IPS-NIHi7 (cell line): ENCODE measurements around the gene TTLL5.

Experiments
- DNase-seq: peaks from one replicate; pipeline ENCODE4 v3.0.0; 2012; ENCODE audit warnings: mixed read lengths; ENCODE audit errors: extremely low spot score

TTLL5 gene

DNA sequence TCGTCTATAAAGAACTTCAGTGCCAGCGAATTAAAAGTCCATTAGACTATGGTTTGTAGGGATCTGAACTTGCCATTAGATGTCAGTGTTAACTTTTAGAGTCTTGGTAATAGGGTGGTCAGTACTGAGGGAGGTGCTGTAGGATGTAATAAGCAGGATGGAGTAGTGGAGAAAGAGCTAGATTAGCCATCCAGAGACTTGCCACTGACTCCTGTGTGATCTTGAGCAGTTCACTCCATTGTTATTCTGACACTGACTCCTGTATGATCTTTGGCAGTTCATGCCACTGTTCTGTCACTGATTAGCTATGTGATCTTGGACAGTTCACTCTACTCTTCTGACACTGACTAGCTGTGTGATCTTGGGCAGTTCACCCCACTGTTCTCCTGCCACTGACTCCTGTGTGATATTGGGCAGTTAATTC is 133.6 kb downstream of the TTLL5 start:
- DNase-seq = no peak

DNA sequence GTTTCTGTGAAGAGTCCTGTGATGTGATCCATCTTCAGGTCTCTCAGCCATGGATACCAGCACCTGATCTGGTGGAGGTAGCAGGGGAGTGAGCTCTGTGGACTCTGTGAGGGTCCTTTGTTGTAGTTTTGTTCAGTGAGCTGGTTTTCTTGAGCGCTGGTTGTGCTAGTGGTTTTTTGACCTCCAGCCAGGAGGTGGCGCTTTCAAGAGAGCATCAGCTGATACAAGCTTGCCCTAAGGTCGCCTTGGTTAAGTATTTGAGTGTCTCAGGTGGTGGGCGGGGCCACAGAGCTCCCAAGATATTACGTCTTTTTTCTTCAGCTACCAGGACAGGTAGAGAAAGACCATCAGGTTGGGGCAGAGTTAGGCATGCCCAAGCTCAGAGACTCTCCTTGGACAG is 139.7 kb downstream of the TTLL5 start:
- DNase-seq = no peak

DNA sequence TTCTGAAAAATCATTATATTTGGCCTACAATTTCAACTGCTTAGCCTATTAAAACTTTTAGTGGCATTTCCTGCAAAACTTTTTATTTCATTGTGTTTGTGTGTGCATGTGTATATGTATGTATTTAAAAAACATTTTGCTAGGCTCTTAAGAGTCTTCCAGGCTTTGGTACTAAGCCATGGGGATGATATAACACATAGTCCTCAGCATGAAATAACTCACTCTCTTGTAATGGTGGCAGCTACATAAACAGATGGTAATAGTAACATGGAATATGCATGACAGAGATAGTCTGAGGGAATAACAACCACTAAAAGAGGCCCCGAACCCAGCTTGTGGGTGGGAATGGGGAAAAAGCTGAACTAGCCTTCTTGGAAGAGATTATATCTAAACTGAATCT is 141.4 kb downstream of the TTLL5 start:
- no peak for DNase-seq

DNA sequence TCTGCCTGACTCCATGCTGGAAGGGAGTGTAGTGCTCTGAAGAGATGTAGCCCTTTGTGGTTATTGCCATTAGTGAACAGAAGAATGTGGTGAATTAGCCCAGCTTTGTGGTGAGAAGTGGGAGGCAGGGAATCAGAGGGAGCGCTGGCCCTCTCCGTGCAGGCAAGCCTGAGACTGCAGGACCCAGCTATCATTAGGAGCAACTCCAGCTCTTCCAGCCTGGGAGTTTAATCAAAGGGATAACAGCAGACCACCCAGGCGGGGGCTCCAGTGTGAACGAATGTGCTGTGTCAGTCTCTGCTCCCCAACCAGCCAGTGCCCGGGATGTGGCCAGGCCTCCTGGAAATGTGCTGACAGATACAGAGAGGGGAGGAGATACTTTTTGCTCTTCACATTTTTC is 142.7 kb downstream of the TTLL5 start:
- DNase-seq = peak; percentile 21

DNA sequence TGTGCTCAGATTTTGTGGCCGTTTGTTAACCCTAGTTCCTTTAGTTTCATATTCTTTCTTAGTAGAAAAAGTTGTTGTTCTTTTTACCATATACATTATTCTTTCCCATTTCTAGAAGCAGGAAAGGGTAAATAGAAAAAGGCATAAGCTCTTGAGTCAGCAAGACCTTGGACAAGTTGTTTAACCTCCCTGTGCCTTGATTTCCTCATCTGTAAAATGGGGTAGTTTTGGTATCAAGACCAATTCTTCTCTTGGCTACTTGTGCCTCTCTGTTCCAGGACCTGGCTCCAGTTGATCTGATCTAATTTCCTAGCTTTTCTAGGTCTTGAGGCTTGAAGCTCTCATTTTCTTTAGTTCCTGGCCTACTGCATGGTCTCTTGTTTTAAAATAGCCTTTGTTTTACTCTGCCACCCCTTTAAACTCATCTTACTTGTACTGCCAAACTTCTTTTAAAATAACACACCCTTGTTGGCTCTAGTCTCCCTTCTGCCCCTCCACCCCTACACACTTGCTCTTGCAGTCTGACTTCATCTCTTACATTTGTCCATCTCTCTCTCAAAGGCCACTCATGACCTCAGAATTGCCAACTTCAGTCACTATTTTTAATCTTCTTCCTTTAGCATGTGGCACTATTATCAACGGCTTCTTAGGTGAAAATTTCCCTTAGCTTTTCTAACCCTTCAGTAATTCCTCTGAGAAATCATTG is 143.7 kb downstream of the TTLL5 start:
- DNase-seq = no peak

DNA sequence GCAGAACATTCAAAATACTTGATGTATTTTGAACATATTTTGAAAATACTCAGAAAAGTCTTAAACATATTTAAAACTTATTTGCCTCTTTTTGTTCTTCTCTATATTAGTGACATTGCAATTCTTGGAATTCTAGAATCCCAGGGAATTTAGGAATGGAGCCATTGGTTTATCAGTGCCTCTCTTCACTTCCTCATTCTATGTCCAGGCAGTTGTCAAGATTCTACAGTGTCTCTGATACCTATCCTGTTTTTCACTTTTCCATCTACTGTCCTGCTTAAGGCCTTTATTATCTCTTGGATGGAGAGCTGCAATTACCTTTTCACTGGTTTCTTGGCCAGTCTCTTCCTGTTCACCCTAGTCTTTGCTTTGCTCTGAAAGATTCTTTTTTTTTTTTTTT is 144.6 kb downstream of the TTLL5 start:
- no peak for DNase-seq

DNA sequence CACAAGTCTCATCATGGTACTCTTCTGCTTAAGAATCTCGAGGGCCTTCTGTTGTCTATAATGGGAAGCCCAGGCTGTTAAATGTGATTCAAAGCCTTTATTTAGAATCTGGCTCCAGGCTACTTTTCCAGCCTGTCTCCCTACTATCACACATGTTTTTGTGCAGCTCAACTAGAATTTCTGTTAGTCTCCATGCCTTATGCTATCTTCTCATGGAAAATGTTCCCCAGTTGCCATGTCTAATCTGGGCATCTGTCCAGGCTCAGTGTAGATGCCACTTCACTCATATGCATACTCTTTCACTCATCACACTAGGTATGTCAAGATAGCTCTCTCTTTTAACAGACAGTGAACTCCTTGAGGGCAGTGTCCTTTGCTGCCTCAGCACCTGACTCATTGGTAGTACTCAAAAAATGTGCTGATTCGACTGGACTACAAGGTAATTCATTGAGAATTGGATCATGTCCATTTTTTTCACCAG is 145.3 kb downstream of the TTLL5 start:
- no peak for DNase-seq

DNA sequence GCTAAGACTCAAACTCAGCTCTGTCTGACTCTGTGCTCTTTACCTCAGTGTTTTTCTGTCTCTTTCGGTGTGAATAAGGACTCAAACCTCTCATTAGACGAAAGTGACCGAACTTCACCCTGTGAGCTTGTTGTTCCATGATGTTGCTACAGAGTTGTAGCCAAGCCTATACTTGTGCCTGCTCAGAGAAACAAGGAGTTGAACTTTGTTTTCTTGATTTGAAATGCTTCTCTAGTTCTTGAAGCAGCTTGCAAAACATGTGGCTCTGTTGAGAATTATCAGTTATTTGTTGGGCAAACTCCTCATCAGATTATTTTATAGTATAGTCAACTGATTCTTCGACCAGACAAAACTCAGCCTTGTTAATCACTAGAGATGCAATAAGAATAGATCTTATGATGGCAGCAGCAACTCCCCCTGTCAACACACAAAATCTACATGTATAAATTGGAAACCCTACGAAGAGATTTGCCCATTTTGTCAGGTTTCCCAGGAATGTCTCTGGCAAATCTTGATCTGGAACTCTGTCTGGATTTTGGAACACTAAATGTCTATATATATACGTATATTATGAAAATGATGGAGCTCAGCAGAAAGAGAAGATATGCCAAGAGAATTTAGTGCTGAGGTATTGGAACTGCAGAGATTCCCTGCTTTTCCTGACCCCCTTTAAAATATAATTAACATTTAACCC is 146.8 kb downstream of the TTLL5 start:
- DNase-seq = no peak

DNA sequence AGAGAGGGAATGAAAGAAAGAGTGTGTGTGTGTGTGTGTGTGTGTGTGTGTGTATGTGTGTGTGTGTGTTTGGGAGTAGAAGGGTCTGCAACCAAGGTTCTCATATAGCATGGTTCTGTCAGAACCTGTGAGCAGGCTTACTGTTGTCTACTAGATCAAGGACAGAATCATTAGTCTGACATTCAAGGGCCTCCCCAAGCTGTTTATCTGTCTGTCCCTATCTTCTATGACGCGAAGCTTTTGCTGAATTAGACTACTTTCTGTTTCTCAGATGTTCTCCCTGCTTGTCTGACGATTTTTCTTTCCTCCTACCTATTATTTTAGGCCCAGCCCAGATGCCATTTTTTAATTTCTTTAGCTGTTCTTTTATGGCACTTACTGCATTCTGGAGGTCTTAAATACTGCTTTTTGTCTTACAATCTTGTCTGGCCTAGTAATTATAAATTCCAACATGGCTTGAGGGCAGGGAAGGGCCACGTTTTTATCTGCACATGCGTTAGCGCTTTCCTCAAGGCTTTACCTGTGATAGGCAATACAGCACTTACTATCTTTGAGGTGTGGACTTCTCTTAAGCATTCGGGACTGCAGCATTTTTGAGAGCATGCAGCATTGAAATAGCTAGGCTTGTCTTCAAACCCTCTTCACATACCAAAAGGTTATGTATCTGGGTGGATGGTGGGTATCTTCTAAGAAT is 150.2 kb downstream of the TTLL5 start:
- no peak for DNase-seq

DNA sequence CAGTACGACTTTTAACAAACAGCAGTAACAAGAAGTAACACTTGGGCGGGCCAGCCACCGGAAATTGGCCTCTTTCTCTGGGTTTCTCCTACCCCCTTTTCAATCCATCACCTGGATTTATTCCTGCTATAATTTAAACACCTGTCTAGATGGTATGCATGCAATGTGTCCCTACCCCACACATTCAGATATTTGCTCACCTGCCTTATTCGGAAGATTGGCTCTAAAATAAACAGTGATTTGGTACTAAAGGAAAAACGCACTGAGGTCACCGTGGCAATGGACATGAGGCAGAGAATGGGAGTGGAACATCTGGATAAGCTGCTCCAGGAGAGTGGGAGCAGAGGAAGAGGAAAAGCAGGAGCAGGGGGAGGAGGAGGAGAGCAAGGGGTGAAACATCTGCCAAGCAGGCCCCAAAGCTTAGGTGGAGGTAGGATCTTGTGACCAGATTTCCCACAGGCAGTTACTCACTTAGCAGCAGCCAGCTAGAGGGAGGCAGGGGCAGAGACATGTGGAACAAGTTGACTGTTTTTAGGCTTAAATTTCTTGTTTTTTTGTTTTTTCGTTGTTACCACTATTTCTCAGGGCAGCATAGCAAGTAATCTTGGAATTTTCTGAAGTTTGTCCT is 150.9 kb downstream of the TTLL5 start:
- DNase-seq = no peak

DNA sequence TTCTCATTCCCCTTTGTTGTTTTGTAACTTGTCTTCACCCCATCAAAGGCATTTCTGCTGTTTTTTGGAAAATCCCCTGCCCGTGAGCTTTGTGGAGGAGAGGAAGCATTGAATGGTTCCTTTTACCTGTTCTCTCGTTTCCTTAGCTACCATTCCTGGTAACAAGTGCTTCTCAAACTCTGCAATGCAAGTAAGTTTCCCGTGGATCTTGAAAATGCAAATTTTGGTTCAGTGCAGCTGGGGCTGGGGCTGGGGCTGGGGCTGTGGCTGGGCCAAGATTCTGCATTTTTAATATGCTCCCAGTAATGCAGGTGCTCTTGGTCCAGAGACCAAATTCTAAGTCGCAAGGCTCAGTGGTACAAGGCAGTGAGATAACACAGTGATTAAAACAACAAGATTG is 151.6 kb downstream of the TTLL5 start:
- DNase-seq = no peak

DNA sequence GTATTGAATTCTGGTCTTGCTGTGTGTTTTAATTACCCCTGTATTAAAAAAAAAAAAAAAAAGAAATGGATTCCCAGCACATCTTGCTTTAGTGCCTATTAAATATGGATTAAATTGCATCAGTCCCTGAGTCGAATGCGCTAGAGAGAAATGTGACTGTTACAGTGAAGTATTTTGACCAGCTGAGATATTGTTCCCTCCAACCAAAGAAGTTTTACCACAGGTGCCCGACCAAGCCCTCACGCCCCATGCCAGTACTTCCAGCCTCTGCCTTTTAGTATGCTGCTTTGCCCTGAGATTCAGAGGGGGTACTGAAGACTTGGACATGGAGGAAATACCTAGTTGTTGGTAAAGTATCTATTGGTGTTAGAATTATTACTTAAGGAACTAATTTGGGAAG is 159.7 kb downstream of the TTLL5 start:
- DNase-seq = no peak

DNA sequence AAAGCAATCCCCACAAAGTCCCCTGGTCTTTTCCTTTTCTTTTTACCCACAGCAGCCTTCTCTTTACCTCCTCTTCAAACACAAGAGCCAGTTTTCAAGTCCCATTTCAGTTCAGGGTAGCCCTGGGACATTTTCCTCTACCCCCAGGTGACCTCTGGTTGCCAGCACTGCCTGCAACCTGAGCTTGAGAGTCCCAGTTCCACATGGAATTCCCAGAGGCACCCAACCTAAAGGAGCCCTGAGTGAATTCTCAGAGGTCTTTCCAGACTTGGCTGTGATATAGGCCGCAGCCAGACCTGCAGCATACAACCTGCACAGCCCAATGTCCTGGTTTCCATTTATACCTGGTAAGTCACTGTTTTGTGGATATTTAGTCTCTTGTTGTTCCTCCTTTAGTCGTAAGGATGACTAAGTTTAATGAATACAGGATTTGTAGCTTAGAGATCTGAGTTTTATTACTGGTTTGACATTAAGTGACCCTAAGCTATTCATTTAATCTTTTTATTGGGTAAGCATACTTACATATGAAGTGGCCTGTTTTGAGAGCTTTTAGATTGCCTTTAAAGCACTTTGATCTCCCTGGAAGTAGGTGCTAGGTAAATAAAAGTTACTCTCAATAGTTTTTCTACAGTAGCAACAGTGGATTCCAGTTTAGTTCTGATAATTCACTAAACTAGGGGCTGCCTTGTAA is 160.9 kb downstream of the TTLL5 start:
- no peak for DNase-seq

DNA sequence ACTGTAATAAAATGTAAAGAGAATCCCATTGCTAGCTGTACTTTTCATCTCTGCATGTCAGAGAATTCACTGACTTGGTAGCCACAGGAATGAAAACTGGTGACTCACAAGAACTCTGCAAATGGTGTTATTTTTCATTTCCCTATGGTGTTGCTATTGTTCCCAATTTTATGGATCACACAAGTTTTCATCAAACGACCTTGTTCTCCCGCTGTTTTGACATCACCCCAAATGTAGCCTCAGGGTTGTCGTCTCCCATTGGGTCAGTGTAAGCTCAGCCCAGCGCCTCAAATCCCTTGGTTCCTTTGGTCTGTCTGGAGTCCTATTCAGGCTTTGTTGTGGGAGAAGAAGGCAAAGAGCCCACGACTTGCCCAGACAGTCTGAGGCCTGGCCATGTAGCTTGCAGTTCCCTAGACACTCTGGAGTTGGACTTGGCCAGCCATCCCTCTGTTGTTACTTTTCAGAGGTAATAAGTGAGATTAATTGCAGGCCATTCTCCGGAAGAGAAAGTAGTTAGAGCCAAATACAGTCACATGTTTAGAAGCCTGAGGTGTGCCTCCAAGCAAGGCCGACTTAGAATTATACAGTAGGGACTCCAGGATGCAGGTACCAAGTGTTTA is 161.6 kb downstream of the TTLL5 start:
- no peak for DNase-seq

DNA sequence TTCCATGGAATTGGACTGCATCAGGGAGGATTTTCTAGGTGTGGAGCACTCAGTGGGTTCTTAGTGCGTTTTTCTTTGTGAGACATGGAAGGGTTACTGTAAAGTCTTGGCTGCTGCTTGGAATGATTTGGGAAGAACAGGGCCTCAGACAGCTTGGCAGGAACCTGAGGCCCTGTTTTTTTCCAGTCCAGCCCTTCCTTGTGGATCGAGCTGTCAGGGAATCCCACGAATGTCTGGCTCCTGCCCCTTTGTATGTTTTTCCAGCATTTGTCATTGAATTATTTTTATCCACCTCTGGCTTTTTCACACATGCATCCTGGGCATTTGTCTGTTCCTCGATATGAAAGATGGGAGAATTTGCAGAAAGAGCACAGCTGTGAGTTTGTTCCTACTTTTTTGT is 162.3 kb downstream of the TTLL5 start:
- no peak for DNase-seq

DNA sequence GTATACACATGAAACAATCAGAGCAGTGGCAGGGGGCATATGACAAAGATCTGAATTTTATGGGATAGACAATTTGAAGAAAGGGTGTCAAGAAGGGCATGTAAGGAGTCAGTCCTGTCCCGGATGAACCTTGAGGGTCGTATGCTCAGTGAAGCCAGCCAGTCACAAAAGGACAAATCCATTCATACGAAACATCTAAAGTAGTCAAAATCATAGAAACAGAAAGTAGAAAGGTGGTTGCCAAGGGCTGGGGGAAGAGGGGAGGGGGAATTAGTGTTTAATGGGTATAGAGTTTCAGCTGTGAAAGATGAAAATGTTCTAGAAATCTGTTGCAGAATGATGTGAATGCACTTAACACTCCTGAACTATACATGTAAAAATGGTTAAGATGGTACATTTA is 163.3 kb downstream of the TTLL5 start:
- DNase-seq = no peak

DNA sequence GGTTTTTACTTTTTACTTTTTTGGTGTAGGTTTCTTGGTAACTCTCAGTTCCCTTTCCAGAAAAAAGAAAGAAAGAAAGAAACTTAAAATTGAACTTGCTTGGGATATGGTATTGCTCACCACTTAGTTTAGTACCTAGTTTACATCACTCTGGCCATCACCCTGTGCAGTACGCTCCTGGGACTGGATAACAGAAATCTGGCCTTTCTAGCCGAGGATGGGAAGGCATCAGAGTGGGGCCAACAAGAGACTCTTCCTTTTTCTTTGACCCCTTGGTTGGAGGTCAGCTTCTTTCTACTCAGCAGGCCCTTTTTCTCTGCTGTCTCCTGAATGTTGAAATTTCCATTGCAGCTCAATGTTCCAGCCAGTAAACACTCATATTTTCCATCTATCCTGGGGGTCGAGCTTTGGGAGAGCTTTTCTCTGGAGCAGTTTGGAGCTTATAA is 164.1 kb downstream of the TTLL5 start:
- no peak for DNase-seq

DNA sequence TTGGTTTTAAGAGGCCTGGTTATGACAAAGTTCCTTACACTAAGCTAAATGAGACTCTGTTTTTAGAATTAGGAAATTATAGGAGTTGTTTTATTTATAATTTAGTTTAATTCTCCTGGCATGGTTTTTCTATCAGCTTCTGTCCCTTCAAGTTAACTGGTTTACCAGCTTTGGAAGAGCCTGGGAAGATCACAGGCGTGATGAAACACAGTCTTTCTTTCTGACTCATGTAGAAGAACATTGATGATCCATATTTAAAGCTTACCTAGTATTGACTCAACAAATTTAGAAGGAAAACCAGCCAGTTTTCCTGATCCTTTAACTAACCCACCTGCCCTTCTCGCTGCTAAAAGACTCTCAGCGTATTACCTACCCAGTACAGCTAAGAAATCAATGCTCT is 165.6 kb downstream of the TTLL5 start:
- DNase-seq = no peak

DNA sequence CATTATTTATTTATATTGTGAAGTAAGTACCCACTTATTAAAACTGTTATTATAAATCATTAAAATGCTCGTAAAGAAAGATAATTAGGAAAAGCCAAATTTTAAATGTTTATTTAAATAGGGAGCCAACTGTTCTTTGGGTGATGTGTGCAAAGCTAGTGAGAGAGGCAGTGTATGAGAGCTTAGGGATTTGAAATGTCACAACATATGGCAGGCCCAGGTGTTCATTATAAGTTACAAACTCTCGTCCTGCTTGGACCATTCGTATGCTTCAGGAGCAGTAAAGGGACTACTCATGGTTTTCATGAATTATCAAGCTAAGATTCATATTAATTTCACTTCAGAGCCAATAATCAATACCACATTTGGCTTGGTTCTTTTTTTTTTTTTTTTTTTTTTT is 166.3 kb downstream of the TTLL5 start:
- no peak for DNase-seq

DNA sequence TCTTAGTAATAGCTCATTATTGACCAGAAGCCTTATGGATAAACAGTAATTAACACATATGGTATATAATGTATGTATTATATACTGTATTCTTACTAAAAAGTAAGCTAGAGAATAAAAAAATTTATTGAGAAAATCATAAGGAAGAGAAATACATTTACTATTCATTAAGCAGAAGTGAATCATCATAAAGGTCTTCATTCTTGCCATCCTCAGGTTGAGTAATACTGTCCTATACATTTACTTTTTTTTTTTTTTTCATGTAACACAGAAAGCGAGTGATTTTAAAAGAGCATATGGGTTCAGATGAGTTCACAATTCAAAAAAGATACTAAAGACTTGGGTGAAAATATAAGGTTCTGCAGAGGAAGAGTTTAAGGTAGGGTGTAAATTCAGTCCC is 168.3 kb downstream of the TTLL5 start:
- DNase-seq = no peak

DNA sequence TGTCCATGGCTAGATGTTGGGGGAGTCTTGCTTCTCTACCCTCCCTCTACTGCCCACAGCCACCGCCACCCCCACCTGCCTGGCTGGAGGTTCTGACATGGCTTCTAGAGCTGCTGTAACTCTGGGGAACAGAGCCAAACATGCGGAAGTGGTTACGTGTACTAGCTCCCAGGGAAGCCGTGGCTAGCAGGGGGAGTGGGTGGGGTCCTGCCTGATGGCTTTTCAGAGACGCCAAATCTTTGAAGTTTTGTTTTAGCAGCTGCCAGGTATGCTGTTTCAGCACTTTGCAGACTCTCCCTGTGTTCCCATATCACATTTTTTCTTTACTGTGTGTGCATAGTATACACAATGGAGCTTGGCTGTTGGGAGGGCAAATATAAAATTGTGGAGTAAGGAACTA is 170.4 kb downstream of the TTLL5 start:
- DNase-seq = no peak
